Measurements from ENCODE around the gene TRPV4.

TRPV4 gene

GRCh38 chr12:109760930-109761921 lies 72.0 kb downstream of the TRPV4 start:
- no peak for DNase-seq

- DNase-seq, result no peak
Measured at GRCh38 chr12:109760031-109760929, 72.9 kb downstream of the TRPV4 start.

- DNase-seq, result no peak
Measured at GRCh38 chr12:109759595-109759994, 73.6 kb downstream of the TRPV4 start.

- no peak for DNase-seq
Measured at GRCh38 chr12:109758426-109759420, 74.5 kb downstream of the TRPV4 start.

GRCh38 chr12:109757671-109758265 lies 75.4 kb downstream of the TRPV4 start:
- DNase-seq, result no peak

GRCh38 chr12:109756457-109756856 lies 76.7 kb downstream of the TRPV4 start:
- DNase-seq, result no peak

GRCh38 chr12:109753959-109754358 lies 79.2 kb downstream of the TRPV4 start:
- no peak for DNase-seq

GRCh38 chr12:109753054-109753401 lies 80.2 kb downstream of the TRPV4 start:
- no peak for DNase-seq

GRCh38 chr12:109752117-109753053 lies 80.8 kb downstream of the TRPV4 start:
- no peak for DNase-seq

GRCh38 chr12:109744986-109745942 lies 87.9 kb downstream of the TRPV4 start:
- DNase-seq, result no peak

- no peak for DNase-seq
Measured at GRCh38 chr12:109744026-109744425, 89.2 kb downstream of the TRPV4 start.

GRCh38 chr12:109743076-109743910 lies 89.9 kb downstream of the TRPV4 start:
- no peak for DNase-seq

GRCh38 chr12:109741970-109742703 lies 91.1 kb downstream of the TRPV4 start:
- no peak for DNase-seq

GRCh38 chr12:109741286-109741969 lies 91.8 kb downstream of the TRPV4 start:
- no peak for DNase-seq

- no peak for DNase-seq
Measured at GRCh38 chr12:109740694-109741245, 92.4 kb downstream of the TRPV4 start.

- DNase-seq, result no peak
Measured at GRCh38 chr12:109739747-109740693, 93.2 kb downstream of the TRPV4 start.

Measured in stimulated activated CD4-positive, alpha-beta T cell treated with anti-CD3 and anti-CD28 coated beads, Interleukin-15, amount 100 ng/mL, for 24 hours (primary cell).